Right cardiac atrium (tissue), 5 donors: ENCODE results near the gene GPX3. TPM values are rescaled to one million over a fixed set of nuclear protein-coding genes. Genes with fewer than 3 reads are reported as not detected.

ENCODE experiments used
- ATAC-seq, 2 donors: fragments of 200-7000 bp; cut with Tn5 transposase; one replicate each; pipeline versions ENCODE4 v1.8.0 to v1.9.1; 2020; ENCODE audit warnings: moderate library complexity in 2 of 2, mild to moderate bottlenecking in 1 of 2
- DNase-seq, 3 donors: peaks; one replicate each; pipeline ENCODE4 v3.0.0-alpha.2; 2020
- H3K27ac ChIP-seq: one replicate; pipeline ENCODE4 v1.5.1; 2013; ENCODE audit warnings: mild to moderate bottlenecking, low read length, control low read depth, moderate library complexity
- H3K27me3 ChIP-seq: one replicate; pipeline ENCODE4 v1.6.1; 2013; ENCODE audit not compliant: control insufficient read depth, insufficient read depth
- H3K4me1 ChIP-seq: one replicate; pipeline ENCODE4 v1.6.1; 2013; ENCODE audit warnings: low read length; ENCODE audit not compliant: control insufficient read depth, insufficient read depth
- H3K4me3 ChIP-seq: one replicate; pipeline ENCODE4 v1.5.1; 2013; ENCODE audit warnings: low read length, control low read depth
- H3K9me3 ChIP-seq: one replicate; pipeline ENCODE4 v1.6.1; 2013; ENCODE audit warnings: low read length; ENCODE audit not compliant: control insufficient read depth
- WGBS: extraction: QIAGEN DNeasy Blood & Tissue Kit; methylation state at CpG from one replicate; pipeline ENCODE4 v1.1.7; 2013; 5-methylcytosine and 5-hydroxymethylcytosine counted together
- intact Hi-C, 4 donors: fragments of 100-400 bp; cut with DNase I; formaldehyde crosslinking; loops; one replicate each; pipeline versions ENCODE4 v1.11.0 to v1.14.0; 2022 to 2023
- polyA plus RNA-seq: library from polyadenylated mRNA; stranded (reverse); fragments of 200-250 nt; gene quantifications from one replicate; pipeline ENCODE4 v1.2.3, GENCODE V29; 2013
- total RNA-seq, 4 donors: library from RNA; stranded (reverse); fragmentation: NEBNext Ultra II Directional; extraction: Animal tissue kit (Norgen Biotek cat#: 25700); gene quantifications; one replicate each; pipeline ENCODE4 v1.2.1, GENCODE V29; 2021
- donor health status: healthy with polysubstance abuse.
- donor health status: DM: no; HTN: yes; CAD: no.
- donor health status: DM: no; HTN: no; CAD: no.
- donor health status: DM: no; HTN: yes; CAD: no; lungs with severe emphysema.
- donor health status: DM: yes; HTN: yes; CAD: no.

GPX3 gene
- total and polyA plus RNA-seq, 5 donors: 1,359 to 2,012 (median 1,476) TPM

DNA sequence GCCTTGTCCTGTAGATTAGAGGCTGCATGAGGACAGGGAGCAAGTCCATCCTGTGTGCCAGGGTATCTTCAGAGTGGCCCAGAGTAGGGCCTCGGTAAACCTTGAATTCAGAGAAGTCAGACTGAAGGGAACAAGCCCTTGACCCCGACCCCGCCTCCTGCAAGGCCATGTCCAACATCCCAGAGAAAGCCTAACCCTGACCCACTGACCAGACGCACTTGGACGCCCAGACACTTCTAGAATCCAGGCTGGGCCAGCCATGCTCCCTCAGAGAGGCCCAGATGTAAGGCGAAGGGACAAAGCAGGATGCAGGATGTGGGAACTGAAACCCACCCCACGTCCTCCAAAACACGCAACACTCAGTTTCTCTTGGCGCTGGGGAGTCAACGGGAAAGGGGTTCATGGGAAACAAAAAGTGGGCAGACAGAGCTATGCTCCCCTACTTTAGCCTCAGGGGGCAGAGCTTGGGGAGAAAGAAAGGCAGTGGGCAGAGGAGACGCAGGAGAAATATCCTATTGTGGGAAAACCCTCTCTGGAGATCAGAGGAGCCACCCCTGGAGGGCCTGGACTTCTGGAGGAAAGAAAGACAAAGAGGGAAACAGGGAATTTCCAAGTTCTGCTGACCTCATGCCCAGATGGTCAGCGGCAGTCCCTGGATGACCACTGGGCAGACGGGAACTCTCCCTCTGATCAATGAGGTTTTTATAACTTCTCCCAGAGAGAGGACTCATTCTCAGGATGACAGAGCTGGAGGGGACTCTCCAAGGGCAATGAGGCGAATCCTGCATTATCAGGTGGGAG is 47.4 kb downstream of the GPX3 start:
- WGBS: 68% methylated on average over 14 of the region's 14 CpGs
- ATAC-seq: no peak
- H3K4me3 ChIP-seq: no peak overlapping the region
- no peak for DNase-seq
- H3K27ac ChIP-seq: peak overlapping the region; percentile 9
- H3K4me1 ChIP-seq: peaks cover 58% of the 10 kb centered on the region
- H3K9me3 ChIP-seq: no peaks in the 10 kb centered on the region
- intact Hi-C loops: no loop called here
- no peaks in the 10 kb centered on the region for H3K27me3 ChIP-seq

DNA sequence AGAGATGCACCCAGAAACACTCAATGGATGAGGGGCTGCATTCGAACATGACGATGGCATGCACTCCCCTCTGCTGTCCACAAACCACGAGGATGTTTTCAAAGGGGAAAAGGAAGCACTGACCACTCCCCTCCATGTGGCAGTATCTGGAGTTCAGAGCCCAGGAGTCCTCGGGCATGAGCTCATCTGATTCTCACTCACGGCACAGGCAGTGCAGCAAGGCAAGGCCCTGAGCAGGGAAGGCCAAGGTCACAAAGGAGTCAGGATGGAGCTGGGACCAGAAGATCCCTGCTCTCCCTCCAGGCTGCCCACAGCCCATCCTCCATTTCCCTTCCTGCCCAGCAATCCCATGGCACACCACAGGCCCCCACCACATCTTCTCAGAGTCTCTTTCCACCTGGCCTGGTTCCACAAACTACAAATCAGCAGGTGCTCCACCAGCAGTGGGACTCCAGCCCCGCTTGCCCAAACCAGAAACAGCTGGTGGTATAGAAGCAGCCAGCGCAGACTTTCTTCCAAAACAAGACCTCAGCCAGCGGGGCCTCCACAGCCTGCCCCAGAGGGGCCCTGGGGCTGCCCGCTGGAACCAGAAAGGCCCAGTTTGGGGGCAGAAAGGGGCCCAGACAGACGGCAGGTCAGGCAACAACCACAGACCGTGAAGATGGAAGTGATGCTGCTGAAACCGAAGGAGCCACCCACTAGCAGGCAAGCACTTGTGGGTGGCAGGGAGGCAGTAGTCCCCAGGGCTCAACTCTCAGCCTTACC is 48.2 kb downstream of the GPX3 start:
- Histone ChIP-seq H3K4me3 (no peak overlapping the region), H3K27ac (peak overlapping the region; percentile 9), H3K9me3 (no peaks in the 10 kb centered on the region), H3K27me3 (no peaks in the 10 kb centered on the region), H3K4me1 (peaks cover 53% of the 10 kb centered on the region)
- ATAC-seq (peak; percentile 26 to 47), DNase-seq (no peak)
- WGBS: 40% methylated on average over 12 of the region's 12 CpGs
- intact Hi-C loops: no loop called here

DNA sequence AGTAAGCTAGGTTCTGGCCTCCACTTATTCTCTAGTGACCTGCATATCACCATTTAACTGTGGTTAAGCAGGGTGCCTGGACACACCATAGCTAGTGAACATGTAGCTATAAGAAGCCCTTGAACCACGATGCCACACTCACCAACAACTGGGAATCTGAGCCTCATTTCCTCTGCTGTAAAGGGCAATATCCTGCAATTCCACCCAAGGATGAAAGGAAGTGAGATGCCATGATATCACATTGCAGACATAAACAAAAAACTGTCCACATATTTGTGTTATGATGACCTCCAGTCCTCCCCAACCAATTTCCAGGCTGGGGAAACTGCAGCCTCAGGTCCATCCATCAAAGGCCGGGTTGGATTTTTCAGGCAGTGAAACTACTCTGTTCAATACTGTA is 50.1 kb downstream of the GPX3 start:
- Histone ChIP-seq H3K27me3 (no peaks in the 10 kb centered on the region), H3K4me1 (peaks cover 47% of the 10 kb centered on the region), H3K9me3 (no peaks in the 10 kb centered on the region), H3K27ac (no peak overlapping the region), H3K4me3 (no peak overlapping the region)
- intact Hi-C loops: no loop called here
- 75% methylated on average over 2 of the region's 2 CpGs for WGBS
- no peak for ATAC-seq
- DNase-seq: no peak

DNA sequence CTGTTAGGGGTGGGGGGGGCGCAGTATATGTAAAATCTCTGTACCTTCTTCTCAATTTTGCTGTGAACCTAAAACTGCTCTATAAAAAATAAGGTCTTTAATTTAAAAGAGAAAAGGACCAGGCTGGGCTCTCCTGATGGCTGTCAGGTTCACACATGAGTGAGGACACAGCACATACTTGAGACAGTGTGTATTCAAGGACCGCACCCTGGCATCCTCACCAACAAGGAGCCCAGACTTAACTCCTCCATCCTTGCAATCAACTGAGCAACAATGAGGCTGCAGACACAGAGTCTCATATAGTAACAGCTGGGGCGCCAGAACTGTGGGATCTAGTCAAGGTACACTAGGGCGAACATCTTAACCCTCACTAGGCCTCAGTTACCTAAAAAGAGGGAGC is 50.6 kb downstream of the GPX3 start:
- WGBS: 95% methylated on average over 4 of the region's 4 CpGs
- Histone ChIP-seq H3K4me1 (peaks cover 49% of the 10 kb centered on the region), H3K27me3 (no peaks in the 10 kb centered on the region), H3K9me3 (no peaks in the 10 kb centered on the region), H3K27ac (no peak overlapping the region), H3K4me3 (no peak overlapping the region)
- ATAC-seq (no peak), DNase-seq (no peak)
- intact Hi-C loops: no loop called here

DNA sequence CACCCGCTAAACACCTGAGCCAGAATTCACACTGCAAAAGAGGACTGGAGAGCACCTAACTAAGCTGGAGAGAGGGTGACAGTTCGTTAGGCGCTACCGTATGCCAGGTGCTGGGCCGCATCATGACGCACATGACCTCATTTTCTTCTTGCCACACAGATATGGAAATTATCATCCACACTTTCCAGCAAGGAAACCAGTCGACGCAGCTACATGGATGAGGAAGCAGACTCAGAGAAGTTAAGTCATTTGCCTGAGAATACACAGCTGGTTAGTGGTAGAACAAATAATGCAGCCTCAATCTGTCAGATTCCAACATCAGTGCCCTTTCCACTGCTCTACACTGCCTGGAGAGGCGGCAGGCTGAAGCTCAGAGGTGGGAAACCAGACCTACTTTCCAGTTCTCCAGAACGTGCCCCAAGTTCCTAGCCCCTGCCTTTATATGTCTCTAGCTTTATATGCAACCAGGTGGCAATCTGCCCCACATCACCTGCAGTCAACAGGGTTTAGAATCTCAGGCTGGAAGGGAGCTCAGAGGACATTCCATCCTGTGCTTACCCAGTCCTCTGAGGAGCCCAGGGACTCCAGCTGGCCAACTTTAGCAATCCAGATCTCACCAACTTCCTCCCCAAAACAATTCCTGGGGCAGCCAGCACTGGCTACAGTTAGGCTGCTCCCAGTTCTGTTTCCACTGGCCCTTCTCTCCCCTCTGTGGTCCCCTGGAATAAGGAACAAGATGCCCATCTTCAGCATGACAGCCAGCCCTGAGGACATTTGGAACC is 51.6 kb downstream of the GPX3 start:
- no peak overlapping the region for H3K27ac ChIP-seq
- H3K4me1 ChIP-seq: peaks cover 47% of the 10 kb centered on the region
- DNase-seq (no peak), ATAC-seq (peak in 1 of 2 donors; percentile 11)
- no peaks in the 10 kb centered on the region for H3K9me3 ChIP-seq
- H3K27me3 ChIP-seq: no peaks in the 10 kb centered on the region
- H3K4me3 ChIP-seq: no peak overlapping the region
- WGBS: 88% methylated on average over 10 of the region's 10 CpGs
- intact Hi-C loops: no loop called here

DNA sequence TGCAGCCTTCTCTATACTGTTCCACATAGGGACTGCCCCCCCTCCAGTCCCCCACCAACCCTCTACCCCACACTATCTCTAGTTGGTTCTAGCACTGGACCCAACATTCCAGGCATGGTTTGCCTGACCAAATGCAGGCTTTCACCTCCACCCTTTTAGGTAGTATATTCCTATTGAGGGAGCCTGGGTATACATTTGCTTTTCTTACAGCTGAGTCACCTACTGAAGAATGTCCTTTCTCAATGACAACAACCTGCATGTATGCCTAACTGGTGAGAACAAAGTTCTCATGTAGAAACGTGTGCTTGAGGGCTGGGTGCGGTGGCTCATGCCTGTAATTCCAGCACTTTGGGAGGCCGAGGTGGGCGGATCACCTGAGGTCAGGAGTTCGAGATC is 52.2 kb downstream of the GPX3 start:
- intact Hi-C loops: no loop called here
- 84% methylated on average over 5 of the region's 5 CpGs for WGBS
- Histone ChIP-seq H3K27me3 (no peaks in the 10 kb centered on the region), H3K4me3 (no peak overlapping the region), H3K27ac (no peak overlapping the region), H3K9me3 (no peaks in the 10 kb centered on the region), H3K4me1 (peaks cover 42% of the 10 kb centered on the region)
- DNase-seq (no peak), ATAC-seq (no peak)

DNA sequence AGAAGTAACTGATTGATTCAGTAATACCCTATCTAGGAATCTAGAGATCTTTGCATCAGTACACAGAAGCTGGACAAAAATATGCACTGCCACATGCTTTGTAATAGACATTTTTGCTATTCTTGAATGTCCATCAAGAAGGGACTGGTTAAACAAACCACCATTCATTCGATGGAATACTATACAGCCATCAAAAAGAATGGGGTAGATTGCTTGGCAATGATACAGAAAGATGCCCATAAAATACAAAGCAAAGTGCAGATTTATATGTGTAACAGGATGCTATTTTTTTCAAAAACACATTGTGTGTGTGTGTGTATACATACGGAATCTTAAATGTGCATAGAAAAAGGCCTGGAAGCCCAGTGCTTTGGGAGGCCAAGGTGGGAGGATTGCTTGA is 52.9 kb downstream of the GPX3 start:
- WGBS: 98% methylated on average over 2 of the region's 2 CpGs
- intact Hi-C loops: no loop called here
- no peak overlapping the region for H3K27ac ChIP-seq

DNA sequence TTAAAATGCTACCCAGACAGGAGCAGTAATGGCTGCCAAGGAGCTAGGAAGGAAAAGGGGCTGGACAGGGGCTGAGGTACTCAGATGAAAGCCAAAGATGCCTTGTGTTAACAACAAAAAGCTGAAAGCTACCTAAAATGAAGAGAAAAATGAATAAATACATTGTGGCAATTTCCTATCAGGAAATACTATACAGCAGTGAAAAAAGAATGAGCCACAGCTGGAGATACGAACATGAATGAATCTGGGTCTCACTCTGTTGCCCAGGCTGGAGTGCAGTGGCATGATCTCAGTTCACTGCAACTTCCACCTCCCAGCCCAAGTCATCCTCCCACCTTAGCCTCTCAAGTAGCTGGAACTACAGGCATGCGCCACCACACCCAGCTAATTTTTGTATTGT is 54.2 kb downstream of the GPX3 start:
- intact Hi-C loops: no loop called here
- DNase-seq (no peak), ATAC-seq (no peak)
- Histone ChIP-seq H3K27ac (no peak overlapping the region), H3K27me3 (no peaks in the 10 kb centered on the region), H3K9me3 (no peaks in the 10 kb centered on the region), H3K4me1 (peaks cover 32% of the 10 kb centered on the region), H3K4me3 (no peak overlapping the region)
- 96% methylated on average over 2 of the region's 2 CpGs for WGBS

More for the DNA sequence above, 52.9 kb downstream of the GPX3 start:
- DNase-seq (no peak), ATAC-seq (no peak)
- H3K4me3 ChIP-seq: no peak overlapping the region
- H3K27me3 ChIP-seq: no peaks in the 10 kb centered on the region
- H3K4me1 ChIP-seq: peaks cover 38% of the 10 kb centered on the region
- no peaks in the 10 kb centered on the region for H3K9me3 ChIP-seq

DNA sequence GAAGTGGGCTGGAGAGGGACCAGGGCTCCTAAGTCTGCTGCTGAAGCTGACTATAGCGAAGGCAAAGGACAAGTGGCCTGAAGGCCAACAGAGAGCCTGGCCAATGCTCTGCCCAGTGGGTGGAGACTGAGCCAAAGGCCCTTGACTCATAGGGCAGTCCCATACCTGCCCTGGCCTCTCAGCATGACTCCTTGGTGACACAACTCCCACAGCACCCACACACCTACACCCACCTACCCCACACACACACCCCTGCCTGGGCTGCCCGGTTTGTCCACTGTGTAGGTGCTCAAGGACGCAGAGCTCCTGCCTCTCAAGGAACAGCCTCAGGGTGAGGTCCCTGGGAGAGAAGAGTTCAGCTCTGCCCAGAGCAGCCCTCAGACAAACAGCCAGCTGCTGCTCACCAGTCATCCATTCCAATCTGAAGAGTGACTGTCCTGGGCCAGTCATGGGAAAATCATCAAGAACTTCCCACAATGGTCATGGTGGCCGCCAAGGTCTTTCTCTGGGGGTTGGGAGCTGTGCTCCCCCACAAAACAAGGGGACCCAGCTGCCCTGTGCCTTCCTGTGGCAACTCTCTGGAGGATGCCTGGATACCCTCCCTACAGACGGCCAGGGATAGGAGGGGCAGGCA is 55.4 kb downstream of the GPX3 start:
- H3K9me3 ChIP-seq: no peaks in the 10 kb centered on the region
- H3K27me3 ChIP-seq: no peaks in the 10 kb centered on the region
- 88% methylated on average over 5 of the region's 5 CpGs for WGBS
- no peak overlapping the region for H3K4me3 ChIP-seq
- intact Hi-C loops: no loop called here
- DNase-seq: no peak
- H3K4me1 ChIP-seq: peaks cover 29% of the 10 kb centered on the region
- H3K27ac ChIP-seq: no peak overlapping the region
- ATAC-seq: no peak

DNA sequence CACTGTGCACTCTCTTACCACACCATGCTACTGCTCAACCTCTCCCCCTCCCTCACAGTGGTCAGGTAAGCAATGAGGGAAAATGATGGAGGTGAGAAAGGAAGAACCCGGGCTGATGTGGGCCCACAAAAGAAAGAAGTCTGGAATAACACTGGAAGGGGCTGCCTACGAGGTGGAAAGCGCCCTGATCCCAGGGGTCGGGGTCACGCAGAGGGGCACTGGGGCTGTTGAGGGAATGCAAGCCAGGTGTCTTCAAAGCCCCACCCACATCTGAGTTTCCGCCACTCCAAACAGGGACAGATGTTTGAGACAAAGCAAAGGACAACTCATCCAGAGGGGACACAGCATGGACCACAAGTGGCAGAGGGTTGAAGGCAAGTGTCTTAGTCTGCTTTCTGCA is 56.2 kb downstream of the GPX3 start:
- no peaks in the 10 kb centered on the region for H3K27me3 ChIP-seq
- ATAC-seq (no peak), DNase-seq (no peak)
- intact Hi-C loops: no loop called here
- no peak overlapping the region for H3K4me3 ChIP-seq
- H3K9me3 ChIP-seq: no peaks in the 10 kb centered on the region
- H3K27ac ChIP-seq: no peak overlapping the region
- 94% methylated on average over 6 of the region's 6 CpGs for WGBS
- peaks cover 27% of the 10 kb centered on the region for H3K4me1 ChIP-seq
